ENCODE data around the gene FAM13B.
"Not testable (repeated sequence)": the region's sequence is repeated elsewhere in the genome, so short reads cannot be mapped to it uniquely, and the experiment has no call there.

FAM13B gene

DNA sequence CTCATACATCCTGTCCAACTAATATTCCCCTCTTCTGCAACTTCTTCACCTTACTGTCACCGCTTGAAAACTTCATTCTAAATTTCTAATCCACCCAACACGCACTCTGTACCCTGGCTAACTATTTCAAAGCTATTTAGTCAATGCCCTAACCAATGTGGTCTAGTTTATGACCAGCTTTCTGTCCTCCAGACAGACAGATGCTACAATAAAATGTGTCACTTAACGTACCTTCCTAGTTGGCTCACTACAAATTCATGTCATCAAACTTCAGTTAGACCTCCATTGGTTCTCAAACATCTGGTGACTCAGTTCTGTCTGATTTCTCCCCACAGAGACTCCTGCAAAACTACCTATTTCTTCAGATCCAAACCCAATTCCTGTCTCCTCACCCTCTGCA lies 57.7 kb downstream of the FAM13B start:
- H3K9me3 Mint-ChIP-seq = peaks cover 4% of the 10 kb centered on the region
- H3K4me1 Mint-ChIP-seq (ENCODE audit: low read depth) = no peaks in the 10 kb centered on the region
- no peak overlapping the region for H3K4me3 Mint-ChIP-seq
- no peak overlapping the region for H3K27ac Mint-ChIP-seq
- peaks cover 51% of the 10 kb centered on the region for H3K36me3 Mint-ChIP-seq (ENCODE audit: low read depth)
- no peaks in the 10 kb centered on the region for H3K27me3 Mint-ChIP-seq (ENCODE audit: low read depth)
- no peak for DNase-seq (ENCODE audit: low spot score)

DNA sequence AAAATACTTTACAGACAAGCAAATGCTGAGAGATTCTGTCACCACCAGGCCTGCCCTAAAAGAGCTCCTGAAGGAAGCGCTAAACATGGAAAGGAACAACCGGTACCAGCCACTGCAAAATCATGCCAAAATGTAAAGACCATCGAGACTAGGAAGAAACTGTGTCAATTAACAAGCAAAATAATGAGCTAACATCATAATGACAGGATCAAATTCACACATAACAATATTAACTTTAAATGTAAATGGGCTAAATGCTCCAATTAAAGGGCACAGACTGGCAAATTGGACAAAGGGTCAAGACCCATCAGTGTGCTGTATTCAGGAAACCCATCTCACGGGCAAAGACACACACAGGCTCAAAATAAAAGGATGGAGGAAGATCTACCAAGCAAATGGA lies 62.5 kb downstream of the FAM13B start:
- H3K9me3 Mint-ChIP-seq; H3K27me3 Mint-ChIP-seq (ENCODE audit: low read depth); H3K4me1 Mint-ChIP-seq (ENCODE audit: low read depth); H3K4me3 Mint-ChIP-seq; DNase-seq (ENCODE audit: low spot score); H3K27ac Mint-ChIP-seq: not testable (repeated sequence)
- peaks cover 38% of the 10 kb centered on the region for H3K36me3 Mint-ChIP-seq (ENCODE audit: low read depth)

GRCh38 chr5:137960819-137961218 lies 72.1 kb downstream of the FAM13B start:
- Mint-ChIP-seq H3K27ac (no peak overlapping the region), H3K4me3 (no peak overlapping the region), H3K36me3 (ENCODE audit: low read depth) (peaks cover 31% of the 10 kb centered on the region), H3K9me3 (no peaks in the 10 kb centered on the region), H3K27me3 (ENCODE audit: low read depth) (no peaks in the 10 kb centered on the region), H3K4me1 (ENCODE audit: low read depth) (peaks cover 1% of the 10 kb centered on the region)
- DNase-seq (ENCODE audit: low spot score) = no peak

- no peak overlapping the region for H3K4me3 Mint-ChIP-seq
- H3K27me3 Mint-ChIP-seq (ENCODE audit: low read depth) = no peaks in the 10 kb centered on the region
- no peaks in the 10 kb centered on the region for H3K9me3 Mint-ChIP-seq
- H3K4me1 Mint-ChIP-seq (ENCODE audit: low read depth) = peaks cover 1% of the 10 kb centered on the region
- H3K36me3 Mint-ChIP-seq (ENCODE audit: low read depth) = peaks cover 26% of the 10 kb centered on the region
- DNase-seq (ENCODE audit: low spot score) = no peak
- H3K27ac Mint-ChIP-seq = no peak overlapping the region
Measured at GRCh38 chr5:137960141-137960540, 72.7 kb downstream of the FAM13B start.

DNA sequence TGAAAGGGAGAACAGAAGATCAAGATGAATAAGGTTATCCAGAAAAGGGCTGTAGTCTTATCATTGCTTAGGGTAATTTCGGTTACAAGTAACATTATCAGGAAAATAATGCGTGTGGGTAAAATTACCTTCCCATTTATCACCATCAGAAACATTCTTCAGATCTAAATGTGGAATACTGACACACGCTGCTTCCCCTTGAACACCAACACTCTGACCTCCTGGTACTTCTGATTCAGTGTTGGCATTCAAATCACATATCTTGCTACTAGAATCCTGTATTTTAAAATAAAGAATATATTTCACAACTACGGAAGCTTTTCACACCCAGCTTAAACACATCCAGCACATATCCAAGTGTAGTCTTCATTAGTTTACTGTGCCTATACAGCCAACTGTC lies 73.4 kb downstream of the FAM13B start:
- Mint-ChIP-seq H3K4me3 (no peak overlapping the region), H3K4me1 (ENCODE audit: low read depth) (peaks cover 1% of the 10 kb centered on the region), H3K9me3 (no peaks in the 10 kb centered on the region), H3K36me3 (ENCODE audit: low read depth) (peaks cover 26% of the 10 kb centered on the region), H3K27me3 (ENCODE audit: low read depth) (no peaks in the 10 kb centered on the region), H3K27ac (no peak overlapping the region)
- DNase-seq (ENCODE audit: low spot score) = no peak

DNA sequence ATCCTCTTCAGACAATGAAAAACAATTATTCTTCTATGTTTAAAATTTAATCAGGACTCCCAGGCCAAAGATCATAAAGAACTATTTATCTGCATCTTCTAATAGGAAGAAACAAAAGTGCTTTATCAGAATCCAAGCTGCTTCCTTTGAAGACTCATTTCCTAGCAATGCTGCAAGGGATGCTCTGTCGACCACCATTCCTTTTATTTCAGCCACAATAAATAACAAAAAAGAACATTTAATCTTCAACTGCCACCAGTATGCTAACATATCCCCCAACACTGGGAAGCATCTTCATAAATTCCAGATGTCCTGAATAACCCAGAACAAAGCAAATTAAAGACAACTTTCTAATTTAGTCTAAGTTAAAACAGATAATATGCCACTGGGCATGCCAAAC lies 74.9 kb downstream of the FAM13B start:
- Mint-ChIP-seq H3K27me3 (ENCODE audit: low read depth) (no peaks in the 10 kb centered on the region), H3K9me3 (no peaks in the 10 kb centered on the region), H3K27ac (no peak overlapping the region), H3K4me3 (no peak overlapping the region), H3K36me3 (ENCODE audit: low read depth) (peaks cover 30% of the 10 kb centered on the region), H3K4me1 (ENCODE audit: low read depth) (peaks cover 1% of the 10 kb centered on the region)
- DNase-seq (ENCODE audit: low spot score) = no peak

- Mint-ChIP-seq H3K27ac (no peak overlapping the region), H3K36me3 (ENCODE audit: low read depth) (peaks cover 35% of the 10 kb centered on the region), H3K27me3 (ENCODE audit: low read depth) (no peaks in the 10 kb centered on the region), H3K9me3 (no peaks in the 10 kb centered on the region), H3K4me3 (no peak overlapping the region), H3K4me1 (ENCODE audit: low read depth) (peaks cover 7% of the 10 kb centered on the region)
- no peak for DNase-seq (ENCODE audit: low spot score)
Measured at GRCh38 chr5:137954131-137954879, 78.6 kb downstream of the FAM13B start.

GRCh38 chr5:137945825-137946224 lies 87.1 kb downstream of the FAM13B start:
- Mint-ChIP-seq H3K4me1 (ENCODE audit: low read depth) (peaks cover 8% of the 10 kb centered on the region), H3K27me3 (ENCODE audit: low read depth) (no peaks in the 10 kb centered on the region), H3K36me3 (ENCODE audit: low read depth) (peaks cover 74% of the 10 kb centered on the region), H3K9me3 (no peaks in the 10 kb centered on the region), H3K4me3 (no peak overlapping the region), H3K27ac (no peak overlapping the region)
- no peak for DNase-seq (ENCODE audit: low spot score)

GRCh38 chr5:137944280-137944679 lies 88.6 kb downstream of the FAM13B start:
- not testable (repeated sequence) for H3K27ac Mint-ChIP-seq; H3K9me3 Mint-ChIP-seq; H3K4me1 Mint-ChIP-seq (ENCODE audit: low read depth); DNase-seq (ENCODE audit: low spot score); H3K27me3 Mint-ChIP-seq (ENCODE audit: low read depth); H3K4me3 Mint-ChIP-seq
- H3K36me3 Mint-ChIP-seq (ENCODE audit: low read depth) = peaks cover 79% of the 10 kb centered on the region

GRCh38 chr5:137939331-137939730 lies 93.5 kb downstream of the FAM13B start:
- Mint-ChIP-seq H3K27ac (no peak overlapping the region), H3K27me3 (ENCODE audit: low read depth) (no peaks in the 10 kb centered on the region), H3K4me1 (ENCODE audit: low read depth) (peaks cover 3% of the 10 kb centered on the region), H3K9me3 (no peaks in the 10 kb centered on the region), H3K36me3 (ENCODE audit: low read depth) (peaks cover 57% of the 10 kb centered on the region), H3K4me3 (no peak overlapping the region)
- DNase-seq (ENCODE audit: low spot score) = no peak

- peaks cover 3% of the 10 kb centered on the region for H3K4me1 Mint-ChIP-seq (ENCODE audit: low read depth)
- no peak for DNase-seq (ENCODE audit: low spot score)
- peaks cover 51% of the 10 kb centered on the region for H3K36me3 Mint-ChIP-seq (ENCODE audit: low read depth)
- H3K4me3 Mint-ChIP-seq = no peak overlapping the region
- no peaks in the 10 kb centered on the region for H3K27me3 Mint-ChIP-seq (ENCODE audit: low read depth)
- H3K9me3 Mint-ChIP-seq = no peaks in the 10 kb centered on the region
- no peak overlapping the region for H3K27ac Mint-ChIP-seq
Measured at GRCh38 chr5:137938751-137939143, 94.1 kb downstream of the FAM13B start.

DNA sequence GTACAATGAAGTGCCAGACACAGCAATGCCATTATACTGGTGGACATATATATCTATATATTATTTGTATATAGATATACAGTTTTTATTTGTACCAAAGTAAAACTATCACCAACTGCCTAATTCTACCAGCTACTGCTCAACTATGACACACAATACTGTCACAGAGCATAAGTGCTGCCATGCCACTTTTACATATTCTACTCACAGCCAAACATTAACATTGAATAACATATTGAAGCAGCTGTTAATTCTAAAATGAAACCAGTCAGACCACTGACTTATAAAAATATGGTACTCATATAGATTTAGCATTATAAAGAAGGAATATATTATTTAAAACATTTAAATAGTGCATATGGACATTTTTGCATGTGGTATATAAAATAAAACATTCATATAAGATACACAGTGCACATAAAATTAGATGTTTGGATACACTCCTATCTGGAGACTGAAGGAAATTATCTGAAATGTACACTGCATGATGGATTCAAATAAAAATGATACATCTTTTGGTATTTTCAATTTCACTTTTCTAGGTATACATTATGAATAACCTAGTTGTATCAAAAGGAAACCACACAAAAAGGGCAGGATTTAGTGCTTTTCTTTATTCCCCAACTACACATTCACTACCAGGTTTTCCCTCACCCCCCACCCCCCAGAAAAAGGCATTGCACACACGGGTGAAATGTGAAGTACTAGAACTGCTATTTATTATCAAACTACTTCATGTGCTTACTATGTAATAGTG lies 94.7 kb downstream of the FAM13B start:
- no peaks in the 10 kb centered on the region for H3K27me3 Mint-ChIP-seq (ENCODE audit: low read depth)
- no peaks in the 10 kb centered on the region for H3K9me3 Mint-ChIP-seq
- peaks cover 50% of the 10 kb centered on the region for H3K36me3 Mint-ChIP-seq (ENCODE audit: low read depth)
- DNase-seq (ENCODE audit: low spot score) = no peak
- H3K27ac Mint-ChIP-seq = no peak overlapping the region
- peaks cover 3% of the 10 kb centered on the region for H3K4me1 Mint-ChIP-seq (ENCODE audit: low read depth)
- H3K4me3 Mint-ChIP-seq = no peak overlapping the region

DNA sequence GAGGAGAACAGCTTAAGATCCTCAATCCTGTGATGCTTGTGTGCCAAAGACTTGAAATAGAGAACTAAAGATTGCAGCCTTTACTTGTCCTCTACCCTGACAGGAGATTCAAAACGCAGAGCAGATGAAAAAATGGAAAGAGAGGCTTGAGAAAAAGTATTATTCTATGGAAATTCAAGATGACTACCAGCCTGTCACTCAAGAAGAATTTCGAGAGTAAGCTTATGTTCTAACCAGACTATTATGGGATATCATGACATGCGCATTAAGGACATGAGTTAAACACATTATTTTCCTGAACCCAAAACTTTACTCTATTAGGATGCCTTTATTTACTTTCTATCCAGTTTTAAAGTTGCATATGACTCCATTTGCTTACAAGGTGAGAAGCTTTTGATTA lies 97.2 kb downstream of the FAM13B start:
- Mint-ChIP-seq H3K4me1 (ENCODE audit: low read depth) (peaks cover 3% of the 10 kb centered on the region), H3K36me3 (ENCODE audit: low read depth) (peaks cover 29% of the 10 kb centered on the region), H3K27me3 (ENCODE audit: low read depth) (no peaks in the 10 kb centered on the region), H3K4me3 (no peak overlapping the region), H3K27ac (no peak overlapping the region), H3K9me3 (no peaks in the 10 kb centered on the region)
- no peak for DNase-seq (ENCODE audit: low spot score)

- H3K36me3 Mint-ChIP-seq (ENCODE audit: low read depth) = peaks cover 25% of the 10 kb centered on the region
- DNase-seq (ENCODE audit: low spot score) = no peak
- H3K4me3 Mint-ChIP-seq = no peak overlapping the region
- H3K4me1 Mint-ChIP-seq (ENCODE audit: low read depth) = peaks cover 3% of the 10 kb centered on the region
- no peaks in the 10 kb centered on the region for H3K9me3 Mint-ChIP-seq
- no peak overlapping the region for H3K27ac Mint-ChIP-seq
- H3K27me3 Mint-ChIP-seq (ENCODE audit: low read depth) = no peaks in the 10 kb centered on the region
Measured at GRCh38 chr5:137935190-137935589, 97.7 kb downstream of the FAM13B start.

All from T-helper 2 cell treated with Interferon-gamma antibody and Interleukin-4, amounts not matched to agents 5 μg/mL and 100 μg/mL, for 36 hours (primary cell).